NT2/D1 (cell line): ENCODE data around the gene ADGRL3.

ENCODE experiments used
- SUZ12 ChIP-seq: IDR thresholded peaks from 2 replicates; pipeline ENCODE4 v1.6.1; 2011; ENCODE audit not compliant: insufficient read length, insufficient read depth; ENCODE audit errors: extremely low read depth
- YY1 ChIP-seq: IDR thresholded peaks from 2 replicates; pipeline ENCODE4 v1.6.1; 2011; ENCODE audit not compliant: insufficient read length, insufficient read depth
- ZNF274 ChIP-seq: IDR thresholded peaks from 2 replicates; pipeline ENCODE4 v1.6.1; 2011; ENCODE audit warnings: mild to moderate bottlenecking, low read depth, low read length

DNA sequence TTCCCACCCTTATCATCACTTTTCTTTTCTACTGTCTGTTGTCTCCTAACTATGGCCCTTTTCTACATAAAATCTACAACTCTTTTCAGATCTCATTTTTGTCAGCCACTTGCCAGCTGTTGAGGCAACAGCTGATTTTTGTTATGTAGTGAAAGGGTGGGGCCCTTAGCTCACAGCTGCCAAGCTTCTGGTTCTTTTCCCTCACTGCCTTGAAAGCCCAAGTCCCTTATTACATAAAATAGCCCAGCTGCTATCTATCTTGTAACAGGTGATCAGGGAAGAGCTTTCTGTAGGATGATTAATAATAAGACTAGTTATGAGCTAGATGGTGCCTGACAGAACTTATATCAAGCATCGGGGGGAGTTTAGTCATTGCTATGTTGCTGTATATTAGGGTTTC, 45.9 kb downstream of the ADGRL3 start:
- TF ChIP-seq SUZ12, result no peak
- TF ChIP-seq ZNF274, result no peak
- TF ChIP-seq YY1, result no peak
